Activated CD8-positive, alpha-beta memory T cell treated with anti-CD3 and anti-CD28 coated beads for 36 hours (primary cell): Measurements from ENCODE around the gene TMEM51. TPM values are rescaled to one million over a fixed set of nuclear protein-coding genes. Genes with fewer than 3 reads are reported as not detected.

Source experiments
- CTCF ChIA-PET: fragments of 350-600 bp; sonication (Branson Sonifier 250); formaldehyde crosslinking; loops from one replicate; lab custom pipeline; 2021; ENCODE audit warnings: antibody characterized with exemption; lab: Charles Lee
- POLR2A ChIA-PET: fragments of 350-600 bp; sonication (Branson Sonifier 250); formaldehyde crosslinking; loops from one replicate; lab custom pipeline; 2021; ENCODE audit warnings: antibody characterized with exemption; lab: Charles Lee
- total RNA-seq, 2 experiments: library from RNA; stranded (reverse); gene quantifications; one replicate each; pipeline ENCODE4 v1.2.3, GENCODE V29; 2021

Gene TMEM51
- total RNA-seq, 2 experiments from 2014 or later: not detected

DNA sequence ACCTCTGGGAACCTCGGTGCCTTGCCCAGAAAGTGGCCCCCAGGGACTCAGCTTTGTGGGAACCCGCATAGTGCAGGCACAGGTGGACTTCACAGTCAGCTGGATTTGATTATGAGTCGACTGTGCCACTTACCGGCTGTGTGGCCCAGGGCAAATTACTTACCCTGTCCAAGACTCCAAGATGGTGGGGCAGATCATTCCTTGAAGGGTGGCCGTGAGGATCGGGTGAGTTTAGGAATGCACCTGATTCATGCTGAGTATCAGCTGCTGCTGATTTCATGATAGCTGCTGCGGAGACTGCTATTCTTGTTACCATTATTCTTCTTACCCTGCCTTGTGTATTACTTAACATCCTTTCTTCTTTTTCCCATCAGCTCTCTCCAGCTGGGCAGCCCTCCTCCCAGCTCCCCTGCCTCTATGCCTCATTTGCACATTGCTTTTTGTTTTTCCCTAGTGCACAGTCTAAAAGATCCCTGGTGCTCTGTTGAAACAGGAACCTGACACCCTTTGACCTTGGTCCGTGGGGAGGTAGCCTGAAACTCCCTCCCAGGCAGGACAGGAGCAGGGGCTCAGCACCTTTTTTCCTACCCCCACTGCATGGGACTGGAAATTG is 53.0 kb downstream of the TMEM51 start:
- CTCF ChIA-PET: interaction anchor here (0.8 kb wide), 1 partner anchor 8 kb away, joined by 3 read pairs; no protein-coding TSS in a partner anchor

DNA sequence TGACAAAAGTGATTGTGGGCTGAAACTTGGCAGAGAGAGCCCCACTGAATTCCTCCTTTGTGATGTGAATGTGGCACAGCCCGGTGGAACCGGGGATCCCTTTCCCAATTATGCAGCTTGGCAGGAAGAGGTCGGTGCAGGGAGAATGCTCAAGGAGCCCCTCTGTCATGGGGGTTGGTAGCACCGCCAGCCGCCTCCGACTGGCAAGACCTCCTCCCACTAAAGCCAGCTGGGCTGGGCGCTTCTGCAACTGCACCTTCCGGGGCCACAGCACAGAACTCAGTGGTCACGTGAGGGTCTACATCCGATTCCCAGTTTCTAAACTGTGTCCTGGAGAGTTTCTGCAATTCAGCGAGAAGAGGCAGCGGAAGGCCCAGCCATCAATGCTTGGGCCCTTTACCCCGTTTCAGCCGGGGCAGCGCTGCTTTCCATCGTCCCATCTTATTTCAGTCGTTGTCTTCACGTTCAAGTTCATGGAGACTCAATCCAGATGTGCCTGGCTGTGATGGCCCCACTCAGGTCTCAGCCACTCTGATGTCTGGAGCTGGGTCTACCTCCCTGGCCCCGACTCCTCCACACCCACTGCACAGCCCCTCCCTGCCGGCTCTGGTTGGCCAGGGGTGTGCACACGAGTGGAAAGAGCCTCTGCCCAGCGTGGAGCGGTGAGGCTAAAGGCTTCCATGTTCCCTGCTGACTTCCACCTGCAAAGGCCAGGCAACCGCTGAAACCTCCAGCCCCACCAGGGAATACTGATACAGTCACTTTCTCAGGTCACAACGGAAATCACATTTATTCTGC is 53.7 kb downstream of the TMEM51 start:
- ChIA-PET CTCF (no interaction called here), POLR2A (no interaction called here)

More for the DNA sequence above, 53.0 kb downstream of the TMEM51 start:
- POLR2A ChIA-PET: no interaction called here

DNA sequence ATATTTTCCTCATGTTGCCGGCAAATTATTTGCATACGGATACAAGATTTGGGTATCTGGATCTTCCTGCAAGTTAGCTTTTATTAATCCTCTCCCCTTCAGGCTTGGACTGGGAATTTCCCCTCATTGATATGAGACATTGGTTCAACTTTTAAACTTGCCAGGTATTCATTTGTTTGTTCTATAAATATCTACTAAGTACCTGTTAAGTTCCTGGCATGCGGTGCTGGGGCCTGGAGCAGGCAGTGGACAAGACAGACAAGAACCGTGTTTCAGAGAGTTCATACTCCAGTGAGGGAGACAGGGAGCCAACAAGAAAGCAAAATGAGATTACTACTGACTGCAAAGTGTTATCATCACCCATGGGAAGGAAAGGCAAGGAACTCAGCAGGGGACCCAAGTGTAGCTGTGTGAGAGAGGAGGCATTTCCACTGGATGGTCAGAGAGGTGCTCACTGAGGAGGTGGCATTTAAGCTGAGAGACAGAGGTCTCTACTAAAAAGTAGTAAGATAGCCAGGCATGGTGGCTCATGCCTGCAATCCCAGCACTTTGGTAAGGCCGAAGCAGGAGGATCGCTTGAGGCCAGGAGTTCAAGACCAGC is 54.4 kb downstream of the TMEM51 start:
- POLR2A ChIA-PET: no interaction called here
- CTCF ChIA-PET: no interaction called here

DNA sequence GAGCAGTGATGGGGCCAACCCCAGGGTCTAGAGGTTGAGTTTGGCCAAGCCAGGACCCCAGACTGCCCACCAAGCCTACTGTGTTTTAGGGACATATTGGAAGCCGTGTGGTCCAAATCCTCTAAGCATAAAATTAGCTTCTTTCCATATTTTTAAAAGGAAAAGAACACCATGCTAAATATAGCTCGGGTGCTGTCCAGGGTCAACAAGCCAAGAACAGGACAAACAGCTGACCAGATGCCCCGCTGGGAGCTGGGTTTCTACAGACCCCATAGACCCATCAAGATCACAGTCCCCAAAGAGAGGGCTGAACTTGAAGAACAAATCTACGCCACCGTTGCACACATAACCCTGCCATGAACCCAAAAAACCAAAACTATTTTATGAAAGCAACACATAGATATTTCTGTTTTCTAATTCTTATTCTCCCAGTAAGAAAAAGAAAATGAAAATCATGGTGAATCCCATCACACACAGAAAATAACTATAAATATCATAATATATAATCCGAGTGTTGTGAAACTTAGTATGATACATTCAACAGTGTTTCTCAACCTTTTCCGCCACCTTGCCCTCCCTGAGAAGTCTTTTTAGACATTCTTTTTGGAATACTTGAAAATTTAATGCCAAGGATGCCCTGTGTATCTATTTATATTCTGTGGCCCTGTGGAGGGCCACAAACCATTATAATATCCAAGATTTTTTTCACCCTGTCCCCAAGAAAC is 57.3 kb downstream of the TMEM51 start:
- POLR2A ChIA-PET: no interaction called here
- CTCF ChIA-PET: no interaction called here

- CTCF ChIA-PET: no interaction called here
- POLR2A ChIA-PET: no interaction called here
These were observed 57.9 kb downstream of the TMEM51 start for GRCh38 chr1:15211424-15211823.

DNA sequence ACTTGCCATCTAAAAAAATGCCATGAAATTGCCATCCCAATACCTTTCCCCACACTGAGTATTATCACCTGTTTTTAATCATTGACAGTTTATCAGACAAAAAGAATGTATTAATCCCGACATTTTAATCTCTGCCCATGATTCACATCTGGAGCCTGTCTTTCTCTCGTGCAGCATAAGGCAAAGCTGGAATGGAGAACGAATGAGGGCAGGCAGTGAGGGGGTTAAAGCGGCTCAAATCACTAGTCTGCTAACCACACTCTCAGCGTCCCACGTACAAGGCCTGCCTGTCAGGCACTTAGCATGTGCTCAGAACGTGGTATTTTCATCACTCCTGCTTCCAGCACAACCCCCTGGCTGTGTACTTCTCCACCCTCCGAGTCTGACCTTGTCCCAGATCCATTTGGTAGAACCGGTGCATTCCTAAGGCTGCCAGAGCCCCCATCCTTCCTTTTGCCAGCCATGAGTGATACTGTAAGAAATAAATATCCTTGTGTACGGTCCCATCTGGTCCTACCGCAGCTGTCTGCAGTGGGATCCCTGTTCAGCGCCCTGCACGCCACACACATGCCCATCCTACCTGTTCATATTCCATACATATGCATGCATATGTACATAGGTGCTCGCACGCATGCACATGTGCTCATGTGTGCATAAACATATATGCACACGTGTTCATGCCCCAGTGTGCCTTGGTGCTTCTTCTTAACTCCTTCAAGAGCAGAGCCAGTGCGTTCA is 58.8 kb downstream of the TMEM51 start:
- ChIA-PET CTCF (no interaction called here), POLR2A (no interaction called here)

DNA sequence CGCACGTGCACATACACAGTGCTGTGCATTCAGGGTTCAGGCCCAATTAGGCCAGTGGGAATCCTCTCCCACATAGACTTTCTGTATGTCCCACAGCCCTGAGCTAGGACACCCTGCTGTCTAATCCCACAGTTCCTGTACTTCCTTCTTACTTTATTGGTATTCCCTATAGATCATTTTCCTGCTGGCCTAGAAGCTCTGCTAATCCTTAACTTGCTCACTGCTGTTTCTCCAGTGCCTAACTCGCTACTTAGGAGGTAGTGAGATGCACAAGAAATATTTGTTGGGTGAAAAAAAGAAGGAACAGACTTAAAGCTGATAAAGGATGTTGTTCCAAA is 59.4 kb downstream of the TMEM51 start:
- POLR2A ChIA-PET: no interaction called here

DNA sequence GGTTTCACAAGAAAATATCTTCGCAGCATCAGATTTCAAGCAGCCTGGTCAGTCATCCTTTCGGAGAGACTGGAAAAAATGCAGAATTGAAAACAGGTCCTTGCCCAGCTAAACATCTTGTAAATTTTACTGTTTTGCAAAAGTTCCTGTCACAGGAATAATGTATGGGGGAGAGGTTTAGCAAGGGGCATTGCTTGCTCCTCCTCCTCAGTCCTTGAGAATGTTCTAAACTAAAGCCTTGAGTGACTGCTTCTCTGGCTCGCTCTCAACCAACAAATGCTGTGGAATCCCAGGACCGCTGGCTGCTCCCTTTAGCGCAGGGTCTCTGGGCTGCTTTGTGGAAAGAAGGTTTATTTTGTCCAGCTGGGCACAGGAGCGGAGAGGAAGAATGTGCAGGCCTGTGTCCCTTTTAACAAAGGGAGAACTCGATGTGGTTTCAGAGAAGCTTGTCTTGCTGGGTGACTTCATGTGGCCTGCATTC is 59.8 kb downstream of the TMEM51 start:
- POLR2A ChIA-PET: no interaction called here
- CTCF ChIA-PET: interaction anchor here (0.5 kb wide), 1 partner anchor 1257 kb away, joined by 3 read pairs; no protein-coding TSS in a partner anchor

More for the DNA sequence above, 59.4 kb downstream of the TMEM51 start:
- CTCF ChIA-PET: no interaction called here

DNA sequence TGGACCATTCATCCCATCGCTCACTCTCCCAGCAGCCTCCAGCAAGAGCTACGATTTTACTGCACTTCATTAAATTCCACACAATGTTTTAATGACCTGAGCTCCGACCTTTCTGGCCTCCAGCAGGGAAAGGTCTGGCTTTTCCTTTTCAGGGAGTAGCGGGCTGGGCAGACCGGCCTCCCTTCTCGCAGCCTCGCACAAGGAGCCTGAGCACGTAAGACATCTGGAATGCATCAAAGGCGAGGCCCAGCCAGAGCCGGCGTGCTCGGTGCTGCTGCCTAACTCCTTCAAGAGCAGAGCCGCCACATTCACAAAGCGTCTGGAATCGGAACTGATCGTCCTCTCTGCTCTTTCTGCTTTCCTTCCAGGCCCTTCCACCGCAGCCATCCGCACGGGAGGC is 61.0 kb downstream of the TMEM51 start:
- CTCF ChIA-PET: interaction anchor here (0.9 kb wide), 1 partner anchor 9 kb away, joined by 3 read pairs; no protein-coding TSS in a partner anchor
- POLR2A ChIA-PET: no interaction called here

- POLR2A ChIA-PET: no interaction called here
- CTCF ChIA-PET: interaction anchor here (0.9 kb wide), 1 partner anchor 9 kb away, joined by 3 read pairs; no protein-coding TSS in a partner anchor
These were observed 61.6 kb downstream of the TMEM51 start for GRCh38 chr1:15215116-15215515.

DNA sequence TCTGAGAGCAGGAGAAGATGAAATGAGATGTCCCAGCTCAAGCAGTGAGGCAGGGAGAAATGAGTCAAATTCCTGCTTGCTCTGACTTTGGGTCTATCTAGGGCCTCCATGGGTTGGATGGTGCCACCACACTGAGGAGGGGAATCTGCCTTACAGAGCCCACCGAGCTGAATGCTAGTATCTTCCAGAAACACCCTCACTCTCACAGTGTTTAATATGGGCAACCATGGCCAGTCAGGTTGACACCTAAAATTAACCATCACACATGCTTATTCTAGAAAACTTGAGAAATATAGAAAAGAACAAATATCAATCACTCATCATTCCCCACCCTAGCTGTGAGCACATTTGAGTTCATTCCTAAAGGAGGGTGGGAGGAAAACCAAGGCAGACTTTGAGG is 64.1 kb downstream of the TMEM51 start:
- ChIA-PET CTCF (no interaction called here), POLR2A (no interaction called here)

GRCh38 chr1:15218287-15219279 is 65.0 kb downstream of the TMEM51 start:
- ChIA-PET POLR2A (no interaction called here), CTCF (no interaction called here)

GRCh38 chr1:15219280-15220023 is 65.9 kb downstream of the TMEM51 start:
- ChIA-PET CTCF (no interaction called here), POLR2A (no interaction called here)

DNA sequence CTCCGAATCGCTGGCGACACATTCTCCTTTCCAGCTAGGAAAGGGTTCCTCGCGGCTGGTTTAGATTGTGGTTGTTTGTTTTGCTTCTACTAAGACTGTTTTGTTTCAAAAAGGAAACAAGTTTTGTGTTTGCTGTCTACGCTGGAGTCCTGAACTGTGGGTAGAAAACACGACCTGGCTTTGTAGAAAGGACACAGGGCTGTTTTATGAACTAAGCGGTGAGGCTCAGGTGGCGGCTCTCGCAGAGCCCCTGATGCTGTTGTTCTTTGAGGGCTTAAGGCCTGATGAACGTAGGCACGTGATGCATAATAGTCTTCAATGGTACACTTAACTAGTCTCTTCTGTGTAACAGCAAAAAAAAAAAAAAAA is 66.5 kb downstream of the TMEM51 start:
- ChIA-PET CTCF (interaction anchor here (0.7 kb wide), 1 partner anchor 1422 kb away, joined by 3 read pairs; no protein-coding TSS in a partner anchor), POLR2A (interaction anchor here (0.6 kb wide), 1 partner anchor 546 kb away, joined by 3 read pairs; no protein-coding TSS in a partner anchor)

DNA sequence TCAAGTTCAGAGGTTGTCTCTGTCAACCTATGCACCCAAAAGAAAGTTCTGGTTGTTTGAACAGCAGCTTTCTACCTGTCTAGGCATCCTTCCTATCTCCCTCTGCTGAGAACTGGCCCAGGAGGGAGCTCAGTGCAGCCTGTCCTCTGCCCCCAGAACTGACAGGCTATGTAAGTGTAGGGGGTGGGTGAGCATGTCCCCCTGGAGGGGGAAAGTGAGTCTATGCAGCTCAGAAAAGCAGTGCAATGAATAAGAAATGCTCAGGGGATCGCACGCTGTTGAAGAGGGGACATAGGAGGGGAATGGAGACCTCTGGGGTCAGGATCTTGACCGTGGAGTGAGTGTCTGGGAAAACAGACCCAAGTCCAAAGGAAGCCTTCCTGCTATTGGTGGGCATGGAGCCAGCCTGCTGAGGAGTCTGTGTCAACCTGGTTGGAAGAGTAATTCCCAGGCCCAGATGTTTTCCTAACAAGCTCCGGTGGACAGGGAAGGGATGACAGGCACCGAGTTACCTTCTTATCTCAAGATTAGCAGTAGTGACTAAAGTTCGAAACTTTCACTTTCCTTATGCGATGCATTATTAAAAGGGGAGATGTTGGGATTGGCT is 67.4 kb downstream of the TMEM51 start:
- ChIA-PET CTCF (interaction anchor here (0.7 kb wide), 1 partner anchor 1423 kb away, joined by 3 read pairs; no protein-coding TSS in a partner anchor), POLR2A (interaction anchor here (0.6 kb wide), 1 partner anchor 545 kb away, joined by 3 read pairs; no protein-coding TSS in a partner anchor)

- CTCF ChIA-PET: interaction anchor here (1.4 kb wide), 1 partner anchor 94 kb away, joined by 4 read pairs; no protein-coding TSS in a partner anchor
- POLR2A ChIA-PET: no interaction called here
These were observed 69.2 kb downstream of the TMEM51 start for GRCh38 chr1:15222653-15223303.
